ENCODE results near the gene WDFY4.

WDFY4 gene

GRCh38 chr10:48693206-48693605 lies 8.5 kb downstream of the WDFY4 start:
- CTCF ChIA-PET = interaction anchor here (0.9 kb wide), 1 partner anchor 13 kb away, joined by 3 read pairs; no protein-coding TSS in a partner anchor
- no peak for DNase-seq (ENCODE audit: extremely low spot score)
- TF ChIP-seq ELF4 (IDR thresholded peaks at IDR 0.05) (no peak), SP1 (IDR thresholded peaks at IDR 0.05) (no peak), HDGF (IDR thresholded peaks at IDR 0.05; ENCODE audit: borderline replicate concordance) (no peak), NFRKB (IDR thresholded peaks at IDR 0.05) (no peak), CTBP1 (IDR thresholded peaks at IDR 0.05; ENCODE audit: borderline replicate concordance) (no peak), TARDBP (IDR thresholded peaks at IDR 0.05) (no peak), L3MBTL2 (conservative IDR thresholded peaks at IDR 0.05) (no peak), LEF1 (IDR thresholded peaks at IDR 0.05; ENCODE audit: borderline replicate concordance) (no peak), FOXM1 (IDR thresholded peaks at IDR 0.05; ENCODE audit: borderline replicate concordance) (no peak), FOXK2 (IDR thresholded peaks at IDR 0.05) (no peak), SUZ12 (IDR thresholded peaks at IDR 0.05) (no peak), BHLHE40 (IDR thresholded peaks at IDR 0.05; ENCODE audit: borderline replicate concordance) (no peak), PKNOX1 (IDR thresholded peaks at IDR 0.05) (no peak), ZNF384 (IDR thresholded peaks at IDR 0.05) (no peak), ARNT (IDR thresholded peaks at IDR 0.05) (no peak), FOXA1 (IDR thresholded peaks at IDR 0.05) (no peak)
- POLR2A ChIA-PET = no interaction called here

- ChIA-PET CTCF (interaction anchor here (0.9 kb wide), 1 partner anchor 11 kb away, joined by 3 read pairs; no protein-coding TSS in a partner anchor), POLR2A (no interaction called here)
- TF ChIP-seq CTBP1 (IDR thresholded peaks at IDR 0.05; ENCODE audit: borderline replicate concordance) (no peak), FOXA1 (IDR thresholded peaks at IDR 0.05) (no peak), FOXK2 (IDR thresholded peaks at IDR 0.05) (no peak), TARDBP (IDR thresholded peaks at IDR 0.05) (no peak), SUZ12 (IDR thresholded peaks at IDR 0.05) (no peak), ELF4 (IDR thresholded peaks at IDR 0.05) (no peak), SP1 (IDR thresholded peaks at IDR 0.05) (no peak), PKNOX1 (IDR thresholded peaks at IDR 0.05) (no peak), ARNT (IDR thresholded peaks at IDR 0.05) (no peak), ZNF384 (IDR thresholded peaks at IDR 0.05) (no peak)
- no peak for DNase-seq (ENCODE audit: extremely low spot score)
These were observed 9.8 kb downstream of the WDFY4 start for GRCh38 chr10:48694371-48695030.

- CTCF ChIA-PET = no interaction called here
- POLR2A ChIA-PET = no interaction called here
- TF ChIP-seq NFRKB (IDR thresholded peaks at IDR 0.05) (no peak), LEF1 (IDR thresholded peaks at IDR 0.05; ENCODE audit: borderline replicate concordance) (no peak)
- DNase-seq (ENCODE audit: extremely low spot score) = no peak
These were observed 11.2 kb downstream of the WDFY4 start for GRCh38 chr10:48695636-48696534.

- TF ChIP-seq ARNT (IDR thresholded peaks at IDR 0.05) (no peak), TARDBP (IDR thresholded peaks at IDR 0.05) (no peak), PKNOX1 (IDR thresholded peaks at IDR 0.05) (no peak), LEF1 (IDR thresholded peaks at IDR 0.05; ENCODE audit: borderline replicate concordance) (no peak), BHLHE40 (IDR thresholded peaks at IDR 0.05; ENCODE audit: borderline replicate concordance) (no peak), CTBP1 (IDR thresholded peaks at IDR 0.05; ENCODE audit: borderline replicate concordance) (no peak), ZNF384 (IDR thresholded peaks at IDR 0.05) (no peak), FOXK2 (IDR thresholded peaks at IDR 0.05) (no peak), ELF4 (IDR thresholded peaks at IDR 0.05) (no peak), SUZ12 (IDR thresholded peaks at IDR 0.05) (no peak), FOXM1 (IDR thresholded peaks at IDR 0.05; ENCODE audit: borderline replicate concordance) (no peak), L3MBTL2 (conservative IDR thresholded peaks at IDR 0.05) (no peak), SP1 (IDR thresholded peaks at IDR 0.05) (no peak)
- CTCF ChIA-PET = no interaction called here
- DNase-seq (ENCODE audit: extremely low spot score) = no peak
- POLR2A ChIA-PET = no interaction called here
These were observed 11.8 kb downstream of the WDFY4 start for GRCh38 chr10:48696535-48696873.

GRCh38 chr10:48697091-48697490 lies 12.4 kb downstream of the WDFY4 start:
- TF ChIP-seq CTBP1 (IDR thresholded peaks at IDR 0.05; ENCODE audit: borderline replicate concordance) (no peak), BHLHE40 (IDR thresholded peaks at IDR 0.05; ENCODE audit: borderline replicate concordance) (no peak), ARNT (IDR thresholded peaks at IDR 0.05) (no peak), FOXA1 (IDR thresholded peaks at IDR 0.05) (no peak), LEF1 (IDR thresholded peaks at IDR 0.05; ENCODE audit: borderline replicate concordance) (no peak), FOXM1 (IDR thresholded peaks at IDR 0.05; ENCODE audit: borderline replicate concordance) (no peak), PKNOX1 (IDR thresholded peaks at IDR 0.05) (no peak), HDGF (IDR thresholded peaks at IDR 0.05; ENCODE audit: borderline replicate concordance) (no peak), FOXK2 (IDR thresholded peaks at IDR 0.05) (no peak), ZNF384 (IDR thresholded peaks at IDR 0.05) (no peak), ELF4 (IDR thresholded peaks at IDR 0.05) (no peak), SUZ12 (IDR thresholded peaks at IDR 0.05) (no peak), L3MBTL2 (conservative IDR thresholded peaks at IDR 0.05) (no peak), NFRKB (IDR thresholded peaks at IDR 0.05) (no peak)
- CTCF ChIA-PET = no interaction called here
- POLR2A ChIA-PET = no interaction called here
- DNase-seq (ENCODE audit: extremely low spot score) = no peak

All from HEK293T (cell line).